Measurements from ENCODE around the gene ATRN. TPM values are rescaled to one million over a fixed set of nuclear protein-coding genes. Genes with fewer than 3 reads are reported as not detected.
A peak's percentile ranks its signal among the peaks of the same experiment; 100 is the strongest.

ATRN gene
- total RNA-seq, 1 donor from 2014 or later: 11.9 TPM

- Mint-ChIP-seq H3K27me3 (ENCODE audit: insufficient read depth) (peaks cover 59% of the 10 kb centered on the region), H3K27ac (no peak within 1 kb of the TSS), H3K4me1 (ENCODE audit: low read depth) (peaks cover 38% of the 10 kb centered on the region), H3K4me3 (no peak within 1 kb of the TSS), H3K36me3 (ENCODE audit: low read depth) (peaks cover 4% of the 10 kb centered on the region), H3K9me3 (no peaks in the 10 kb centered on the region)
- DNase-seq (ENCODE audit: low spot score): no peak
- intact Hi-C loops (cut with micrococcal nuclease): no loop called here
Measured at GRCh38 chr20:3663031-3663701, 192.3 kb downstream of the ATRN start, which contains the start of gene GFRA4. Gene GFRA4, minus strand, starts transcription at chr20:3663399. Its CDS starts 0 bp downstream, at chr20:3663399.

GRCh38 chr20:3663858-3664257 lies 193.0 kb downstream of the ATRN start:
- H3K27me3 Mint-ChIP-seq (ENCODE audit: insufficient read depth): peaks cover 65% of the 10 kb centered on the region

GRCh38 chr20:3667434-3668037 lies 196.7 kb downstream of the ATRN start:
- no peak for DNase-seq (ENCODE audit: low spot score)
- peaks cover 26% of the 10 kb centered on the region for H3K4me1 Mint-ChIP-seq (ENCODE audit: low read depth)
- H3K4me3 Mint-ChIP-seq: peak overlapping the region; percentile 45
- H3K27me3 Mint-ChIP-seq (ENCODE audit: insufficient read depth): peaks cover 63% of the 10 kb centered on the region
- H3K27ac Mint-ChIP-seq: no peak overlapping the region
- no peaks in the 10 kb centered on the region for H3K9me3 Mint-ChIP-seq
- H3K36me3 Mint-ChIP-seq (ENCODE audit: low read depth): peaks cover 4% of the 10 kb centered on the region
- intact Hi-C loops (cut with micrococcal nuclease): no loop called here

More at GRCh38 chr20:3663858-3664257, 193.0 kb downstream of the ATRN start:
- Mint-ChIP-seq H3K9me3 (no peaks in the 10 kb centered on the region), H3K36me3 (ENCODE audit: low read depth) (peaks cover 4% of the 10 kb centered on the region), H3K4me3 (no peak overlapping the region), H3K4me1 (ENCODE audit: low read depth) (peaks cover 35% of the 10 kb centered on the region), H3K27ac (no peak overlapping the region)
- intact Hi-C loops (cut with micrococcal nuclease): no loop called here
- no peak for DNase-seq (ENCODE audit: low spot score)

- DNase-seq (ENCODE audit: low spot score): no peak
- H3K27me3 Mint-ChIP-seq (ENCODE audit: insufficient read depth): peaks cover 54% of the 10 kb centered on the region
- intact Hi-C loops (cut with micrococcal nuclease): no loop called here
- peaks cover 4% of the 10 kb centered on the region for H3K36me3 Mint-ChIP-seq (ENCODE audit: low read depth)
- H3K27ac Mint-ChIP-seq: no peak overlapping the region
- H3K4me1 Mint-ChIP-seq (ENCODE audit: low read depth): peaks cover 25% of the 10 kb centered on the region
- H3K9me3 Mint-ChIP-seq: no peaks in the 10 kb centered on the region
- no peak overlapping the region for H3K4me3 Mint-ChIP-seq
Measured at GRCh38 chr20:3669710-3670367, 199.0 kb downstream of the ATRN start.

GRCh38 chr20:3670511-3670910 lies 199.7 kb downstream of the ATRN start:
- peaks cover 57% of the 10 kb centered on the region for H3K27me3 Mint-ChIP-seq (ENCODE audit: insufficient read depth)
- intact Hi-C loops (cut with micrococcal nuclease): no loop called here
- no peaks in the 10 kb centered on the region for H3K9me3 Mint-ChIP-seq
- peaks cover 18% of the 10 kb centered on the region for H3K4me1 Mint-ChIP-seq (ENCODE audit: low read depth)
- H3K27ac Mint-ChIP-seq: no peak overlapping the region
- no peak overlapping the region for H3K4me3 Mint-ChIP-seq
- H3K36me3 Mint-ChIP-seq (ENCODE audit: low read depth): peaks cover 4% of the 10 kb centered on the region
- no peak for DNase-seq (ENCODE audit: low spot score)

- Mint-ChIP-seq H3K4me1 (ENCODE audit: low read depth) (peaks cover 14% of the 10 kb centered on the region), H3K27me3 (ENCODE audit: insufficient read depth) (peaks cover 58% of the 10 kb centered on the region), H3K9me3 (no peaks in the 10 kb centered on the region), H3K4me3 (no peak overlapping the region), H3K27ac (no peak overlapping the region), H3K36me3 (ENCODE audit: low read depth) (peaks cover 4% of the 10 kb centered on the region)
- intact Hi-C loops (cut with micrococcal nuclease): no loop called here
- no peak for DNase-seq (ENCODE audit: low spot score)
Measured at GRCh38 chr20:3670945-3671344, 200.1 kb downstream of the ATRN start.

GRCh38 chr20:3671986-3672546 lies 201.2 kb downstream of the ATRN start:
- no peak for DNase-seq (ENCODE audit: low spot score)
- Mint-ChIP-seq H3K27me3 (ENCODE audit: insufficient read depth) (peaks cover 57% of the 10 kb centered on the region), H3K9me3 (no peaks in the 10 kb centered on the region), H3K36me3 (ENCODE audit: low read depth) (peaks cover 2% of the 10 kb centered on the region), H3K27ac (no peak overlapping the region), H3K4me1 (ENCODE audit: low read depth) (peaks cover 10% of the 10 kb centered on the region), H3K4me3 (no peak overlapping the region)
- intact Hi-C loops (cut with micrococcal nuclease): no loop called here

- no peak overlapping the region for H3K27ac Mint-ChIP-seq
- H3K4me3 Mint-ChIP-seq: no peak overlapping the region
- no peaks in the 10 kb centered on the region for H3K9me3 Mint-ChIP-seq
- H3K27me3 Mint-ChIP-seq (ENCODE audit: insufficient read depth): peaks cover 55% of the 10 kb centered on the region
- peaks cover 5% of the 10 kb centered on the region for H3K4me1 Mint-ChIP-seq (ENCODE audit: low read depth)
- intact Hi-C loops (cut with micrococcal nuclease): no loop called here
- no peaks in the 10 kb centered on the region for H3K36me3 Mint-ChIP-seq (ENCODE audit: low read depth)
- no peak for DNase-seq (ENCODE audit: low spot score)
Measured at GRCh38 chr20:3672547-3673171, 201.8 kb downstream of the ATRN start.

- H3K27me3 Mint-ChIP-seq (ENCODE audit: insufficient read depth): peaks cover 51% of the 10 kb centered on the region
- DNase-seq (ENCODE audit: low spot score): no peak
- no peaks in the 10 kb centered on the region for H3K36me3 Mint-ChIP-seq (ENCODE audit: low read depth)
- peaks cover 5% of the 10 kb centered on the region for H3K4me1 Mint-ChIP-seq (ENCODE audit: low read depth)
- no peaks in the 10 kb centered on the region for H3K9me3 Mint-ChIP-seq
- H3K27ac Mint-ChIP-seq: no peak overlapping the region
- intact Hi-C loops (cut with micrococcal nuclease): no loop called here
- H3K4me3 Mint-ChIP-seq: no peak overlapping the region
Measured at GRCh38 chr20:3673221-3674070, 202.6 kb downstream of the ATRN start.

- no peak overlapping the region for H3K4me3 Mint-ChIP-seq
- peaks cover 5% of the 10 kb centered on the region for H3K4me1 Mint-ChIP-seq (ENCODE audit: low read depth)
- intact Hi-C loops (cut with micrococcal nuclease): no loop called here
- no peaks in the 10 kb centered on the region for H3K9me3 Mint-ChIP-seq
- no peak for DNase-seq (ENCODE audit: low spot score)
- no peak overlapping the region for H3K27ac Mint-ChIP-seq
- H3K27me3 Mint-ChIP-seq (ENCODE audit: insufficient read depth): peaks cover 49% of the 10 kb centered on the region
- no peaks in the 10 kb centered on the region for H3K36me3 Mint-ChIP-seq (ENCODE audit: low read depth)
Measured at GRCh38 chr20:3674447-3674846, 203.6 kb downstream of the ATRN start.

GRCh38 chr20:3674995-3675900 lies 204.4 kb downstream of the ATRN start:
- intact Hi-C loops (cut with micrococcal nuclease): loop anchor here (5.0 kb wide), 2 partner anchors 72 to 412 kb away; no protein-coding TSS in a partner anchor
- Mint-ChIP-seq H3K27ac (no peak overlapping the region), H3K4me1 (ENCODE audit: low read depth) (peaks cover 5% of the 10 kb centered on the region), H3K4me3 (no peak overlapping the region), H3K9me3 (no peaks in the 10 kb centered on the region), H3K36me3 (ENCODE audit: low read depth) (no peaks in the 10 kb centered on the region), H3K27me3 (ENCODE audit: insufficient read depth) (peaks cover 51% of the 10 kb centered on the region)
- no peak for DNase-seq (ENCODE audit: low spot score)

Data from activated T-helper 1 cell treated with anti-CD3 and anti-CD28 coated beads, Interleukin-12 subunit alpha, Interleukin-12 subunit beta, Interleukin-2, Interleukin-4 antibody, amounts not matched to agents 30 ng/mL and 10 ng/mL and 1 ng/mL, durations not matched to agents 14 hours and 24 hours and 36 hours (primary cell).